Measurements from ENCODE around the gene NTNG1.
A peak's percentile ranks its signal among the peaks of the same experiment; 100 is the strongest.
"Not testable (repeated sequence)": the region's sequence is repeated elsewhere in the genome, so short reads cannot be mapped to it uniquely, and the experiment has no call there.

The NTNG1 gene

GRCh38 chr1:107140703-107141490, at the start of gene NTNG1:
NTNG1 (plus strand) TSS chr1:107141039.
- DNase-seq, result no peak

GRCh38 chr1:107091418-107091817, 49.4 kb upstream of the NTNG1 start:
- no peak for DNase-seq

- DNase-seq, result not testable (repeated sequence)
These were observed 47.4 kb upstream of the NTNG1 start for GRCh38 chr1:107093395-107093794.

GRCh38 chr1:107095647-107096046, 45.2 kb upstream of the NTNG1 start:
- DNase-seq, result no peak

- DNase-seq, result no peak
These were observed 44.1 kb upstream of the NTNG1 start for GRCh38 chr1:107096690-107097089.

GRCh38 chr1:107098961-107099360, 41.9 kb upstream of the NTNG1 start:
- no peak for DNase-seq

GRCh38 chr1:107100331-107100984, 40.4 kb upstream of the NTNG1 start:
- no peak for DNase-seq

- no peak for DNase-seq
These were observed 34.9 kb upstream of the NTNG1 start for GRCh38 chr1:107105914-107106313.

GRCh38 chr1:107110326-107110725, 30.5 kb upstream of the NTNG1 start:
- peak; percentile 12 for DNase-seq

GRCh38 chr1:107116306-107116790, 24.5 kb upstream of the NTNG1 start:
- no peak for DNase-seq

- no peak for DNase-seq
These were observed 18.6 kb upstream of the NTNG1 start for GRCh38 chr1:107122225-107122624.

- no peak for DNase-seq
These were observed 17.1 kb upstream of the NTNG1 start for GRCh38 chr1:107123741-107124140.

- no peak for DNase-seq
These were observed 16.1 kb upstream of the NTNG1 start for GRCh38 chr1:107124694-107125093.

- DNase-seq, result no peak
These were observed 8.6 kb upstream of the NTNG1 start for GRCh38 chr1:107132195-107132594.

GRCh38 chr1:107132780-107133179, 8.1 kb upstream of the NTNG1 start:
- no peak for DNase-seq

- DNase-seq, result peak; percentile 33
These were observed 5.4 kb upstream of the NTNG1 start for GRCh38 chr1:107135463-107135862.

GRCh38 chr1:107138166-107138565, 2.7 kb upstream of the NTNG1 start:
- no peak for DNase-seq

- DNase-seq, result peak; percentile 68
These were observed 1.9 kb upstream of the NTNG1 start for GRCh38 chr1:107138767-107139445.

- DNase-seq, result peak; percentile 54
These were observed 771 bp upstream of the NTNG1 start for GRCh38 chr1:107139833-107140702.

- no peak for DNase-seq
These were observed 770 bp downstream of the NTNG1 start for GRCh38 chr1:107141491-107142126.

GRCh38 chr1:107142140-107142542, 1.3 kb downstream of the NTNG1 start:
- peak; percentile 45 for DNase-seq

- no peak for DNase-seq
These were observed 1.8 kb downstream of the NTNG1 start for GRCh38 chr1:107142666-107143065.

All from HCEC 1CT (cell line).